Fibroblast of skin of right quadriceps (primary cell): ENCODE data around the gene PRX.
"Not testable (repeated sequence)": the region's sequence is repeated elsewhere in the genome, so short reads cannot be mapped to it uniquely, and the experiment has no call there.

Experiments used
- DNase-seq: peaks from one replicate; pipeline ENCODE4 v3.0.0-alpha.2; 2013

The PRX gene

DNA sequence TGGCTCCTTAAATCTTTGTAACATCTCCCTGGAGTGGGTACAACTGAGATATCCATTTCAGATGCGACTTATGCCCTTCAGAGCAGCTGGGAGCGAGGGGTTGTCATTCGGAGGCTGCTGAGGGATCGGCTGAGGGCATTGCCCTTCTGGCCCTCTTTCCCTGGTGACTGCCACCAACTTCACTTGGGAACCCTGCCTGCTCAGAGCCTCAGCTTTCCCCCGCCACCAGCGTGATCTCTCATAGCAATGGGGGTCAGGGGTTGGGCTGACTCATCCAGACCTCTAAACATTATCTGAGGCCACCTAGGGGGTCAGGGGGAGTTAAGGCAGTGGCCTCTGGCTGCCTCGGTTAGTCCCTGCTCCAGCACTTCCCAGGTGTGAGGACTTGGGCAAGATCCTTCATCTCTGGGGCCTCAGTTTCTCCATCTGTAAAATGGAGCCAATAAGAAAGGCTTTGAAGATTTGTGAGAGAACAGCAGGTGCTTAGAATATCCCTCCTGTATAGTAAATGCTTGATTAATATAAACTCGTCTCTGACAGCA, 1.1 kb downstream of the PRX start:
- DNase-seq = no peak

DNA sequence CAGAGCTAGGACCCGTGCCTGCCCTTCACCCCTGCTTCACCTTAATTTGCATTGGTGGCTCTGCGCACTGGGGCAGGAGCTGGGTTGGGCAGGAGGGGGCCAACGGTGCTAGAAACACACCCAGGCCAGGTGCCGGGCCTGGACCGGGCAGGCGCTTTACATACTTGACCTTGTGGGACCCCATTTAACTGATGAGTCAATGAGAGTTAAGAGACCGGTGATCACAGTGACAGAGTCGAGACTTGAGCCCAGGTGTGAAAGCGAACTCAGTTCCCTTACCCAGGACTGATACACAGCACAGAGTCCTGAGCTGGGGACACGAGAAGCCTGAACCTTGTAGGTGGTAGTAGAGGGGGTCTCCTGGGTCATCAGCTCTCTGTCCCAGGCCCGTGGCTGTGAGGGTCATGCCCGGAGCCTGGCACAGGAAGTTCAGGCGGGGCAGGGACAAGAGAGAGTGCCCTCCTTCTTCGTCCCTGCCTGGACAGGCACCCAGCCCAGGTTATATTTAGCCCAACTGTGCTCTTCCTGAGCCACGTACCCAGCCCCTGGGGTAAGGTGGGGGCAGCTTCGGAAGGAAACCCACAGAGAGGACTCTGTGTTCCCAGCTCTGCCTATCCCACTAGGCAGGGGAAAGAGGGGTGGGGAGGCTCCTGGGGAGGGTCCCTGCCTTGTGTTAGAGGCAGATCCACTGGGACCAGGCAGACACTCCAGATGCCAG, 1.9 kb downstream of the PRX start:
- DNase-seq = no peak

- no peak for DNase-seq
Observed at GRCh38 chr19:40410030-40410389, 3.2 kb downstream of the PRX start.

DNA sequence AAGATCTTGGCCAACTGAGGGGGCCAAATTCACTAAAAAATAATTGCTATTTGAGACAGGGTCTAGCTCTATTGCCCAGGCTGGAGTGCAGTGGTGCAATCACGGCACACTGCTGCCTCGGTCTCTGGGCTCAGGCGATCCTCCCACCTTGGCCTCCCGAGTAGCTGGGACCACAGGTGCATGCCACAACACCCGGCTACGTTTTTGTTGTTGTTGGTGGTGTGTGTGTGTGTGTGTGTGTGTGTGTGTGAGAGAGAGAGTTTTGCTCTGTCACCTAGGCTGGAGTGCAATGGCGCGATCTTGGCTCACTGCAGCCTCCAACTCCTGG, 4.6 kb downstream of the PRX start:
- not testable (repeated sequence) for DNase-seq

DNA sequence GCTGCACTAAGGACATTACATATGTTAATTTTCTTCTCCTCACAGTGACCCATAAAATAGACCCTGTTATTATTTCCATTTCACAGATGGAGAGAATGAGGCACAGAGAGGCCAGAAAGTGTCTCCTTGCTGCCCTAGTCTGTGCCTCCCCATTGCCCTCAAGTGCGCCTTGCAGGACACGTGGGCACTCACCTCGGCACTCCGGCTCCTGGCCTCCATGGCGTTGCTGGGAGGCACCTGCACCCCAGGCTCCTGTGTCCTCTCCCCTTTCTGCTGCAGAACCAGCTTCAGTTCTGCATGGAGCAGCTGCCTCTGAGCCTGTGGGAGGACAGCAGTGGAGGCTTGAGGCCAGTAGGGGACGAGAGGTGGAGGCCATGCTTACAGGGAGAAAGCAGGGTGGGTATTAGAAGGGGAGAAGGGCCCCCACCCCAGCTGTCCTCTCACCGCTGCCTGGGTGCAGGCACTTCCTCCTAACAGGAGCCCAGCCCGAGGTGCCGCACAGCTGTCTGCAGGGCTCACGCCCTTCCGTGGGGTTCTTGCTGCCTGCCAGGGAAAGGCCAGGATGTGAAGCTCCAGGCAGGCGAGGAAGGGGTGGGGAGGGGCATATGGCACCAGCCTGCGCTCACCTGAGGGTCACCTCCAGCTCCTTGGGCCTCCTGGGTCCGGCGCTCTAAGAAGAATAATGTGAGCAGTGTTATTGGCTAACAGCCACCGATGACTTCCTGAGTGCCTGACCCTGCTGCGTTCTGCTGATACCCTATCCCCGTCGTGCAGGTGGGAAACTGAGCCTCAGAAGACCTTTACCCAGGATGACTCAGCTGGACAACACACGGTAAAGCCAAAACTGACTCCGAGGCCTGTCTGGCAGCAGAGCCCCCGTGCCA, 5.2 kb downstream of the PRX start:
- no peak for DNase-seq

DNA sequence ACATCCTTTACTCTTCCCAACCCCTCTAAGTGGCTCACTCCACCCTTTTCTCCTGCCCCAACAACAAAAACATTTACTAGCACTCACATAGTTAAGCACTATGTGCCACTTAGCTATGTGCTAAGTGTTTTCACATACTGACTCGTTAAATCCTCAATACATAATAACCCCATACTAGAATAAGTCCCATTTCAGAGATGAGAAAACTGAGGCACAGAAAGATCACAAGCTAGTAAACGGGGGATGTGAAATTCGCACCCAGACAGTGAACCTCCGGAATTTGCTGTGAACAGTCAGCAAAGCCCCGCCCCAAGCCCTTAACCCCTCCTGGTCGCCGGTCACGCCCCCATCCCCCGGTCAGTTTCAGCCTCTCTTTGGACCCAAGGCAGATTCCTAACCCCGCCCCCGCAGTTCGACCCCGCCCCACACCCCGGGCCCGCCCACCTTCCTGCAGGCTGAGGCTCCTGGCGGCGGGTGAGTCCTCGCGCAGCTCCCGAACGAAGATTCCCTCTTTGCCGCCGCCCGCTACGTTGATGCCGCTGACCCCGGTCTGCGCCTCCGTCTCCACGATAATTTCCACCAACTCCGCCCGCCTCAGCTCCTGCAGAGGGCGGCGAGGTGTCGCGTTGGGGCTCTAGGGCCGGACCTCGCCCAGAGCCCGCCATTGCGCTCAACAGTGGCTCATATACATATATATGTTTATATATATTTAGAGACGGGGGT, 9.8 kb downstream of the PRX start:
- peak; percentile 83 for DNase-seq

GRCh38 chr19:40400559-40400958, 12.6 kb downstream of the PRX start:
- peak; percentile 15 for DNase-seq

- DNase-seq = peak; percentile 35
Observed at GRCh38 chr19:40398417-40399131, 14.6 kb downstream of the PRX start.

GRCh38 chr19:40397568-40397906, 15.6 kb downstream of the PRX start:
- no peak for DNase-seq

DNA sequence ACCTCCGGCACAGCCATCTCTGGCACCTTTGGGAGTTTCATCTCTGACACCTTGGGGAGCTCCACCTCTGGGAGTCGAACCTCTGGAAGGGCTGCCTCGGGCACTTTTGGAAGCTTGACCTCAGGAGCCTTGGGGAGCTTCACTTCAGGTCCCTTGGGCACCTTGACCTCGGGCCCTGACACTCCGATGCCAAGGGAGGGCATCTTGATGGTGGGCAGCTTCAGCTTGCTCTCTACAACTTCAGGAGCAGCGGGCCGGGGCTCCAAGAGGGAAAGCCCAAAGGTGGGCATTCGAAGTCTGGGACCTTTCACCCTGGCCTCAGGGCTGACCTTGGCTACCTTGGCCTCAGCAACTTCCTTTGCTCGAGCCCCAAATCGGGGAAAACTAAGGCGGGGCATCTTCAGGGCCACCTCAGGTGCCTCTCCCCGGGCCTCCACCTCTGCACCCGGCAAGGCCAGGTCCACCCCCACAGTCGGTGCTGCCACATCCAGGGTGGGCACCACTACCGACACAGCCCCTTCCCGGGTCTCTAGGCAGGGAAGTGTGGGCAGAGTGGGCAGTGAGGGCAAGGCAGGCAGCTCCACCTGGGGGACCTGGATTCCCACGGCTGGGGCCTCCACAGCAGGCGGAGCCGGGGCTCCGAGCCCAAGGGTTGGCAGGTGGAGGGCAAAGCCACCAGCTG, 16.2 kb downstream of the PRX start:
- no peak for DNase-seq

- no peak for DNase-seq
Observed at GRCh38 chr19:40395956-40396355, 17.2 kb downstream of the PRX start.

- no peak for DNase-seq
Observed at GRCh38 chr19:40394816-40395210, 18.4 kb downstream of the PRX start.

GRCh38 chr19:40393894-40394815, 19.0 kb downstream of the PRX start:
- no peak for DNase-seq

DNA sequence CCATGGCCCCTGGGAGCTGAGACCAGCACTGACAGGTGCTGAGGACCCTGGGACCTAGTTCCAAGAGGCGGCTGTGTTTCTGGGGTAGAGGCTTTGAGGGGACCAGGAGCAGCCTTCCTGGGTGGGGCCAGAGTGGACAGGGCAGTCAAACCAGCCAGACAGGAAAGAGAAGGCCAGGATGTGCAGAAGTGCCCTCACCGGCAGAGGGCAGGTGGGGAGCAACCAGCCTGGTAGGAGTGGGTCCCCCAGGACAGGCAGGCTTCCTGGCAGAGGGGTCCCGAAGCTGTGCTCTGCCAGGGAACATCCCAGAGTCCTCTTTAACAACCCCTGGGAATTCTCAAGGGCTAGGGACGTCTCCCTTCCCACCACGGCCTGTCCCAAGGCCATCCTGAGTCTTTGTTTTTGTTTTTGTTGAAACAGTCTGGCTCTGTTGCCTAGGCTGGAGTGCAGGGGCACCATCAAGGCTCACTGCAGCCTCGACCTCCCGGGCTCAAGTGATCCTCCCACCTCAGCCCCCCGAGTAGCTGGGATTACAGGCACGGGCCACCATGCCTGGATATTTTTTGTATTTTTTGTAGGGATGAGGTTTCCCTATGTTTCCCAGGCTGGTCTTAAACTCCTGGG, 20.2 kb downstream of the PRX start:
- DNase-seq = no peak

GRCh38 chr19:40392123-40392522, 21.1 kb downstream of the PRX start:
- DNase-seq = no peak

GRCh38 chr19:40390084-40390742, 23.0 kb downstream of the PRX start, which contains the start of gene HIPK4:
Gene HIPK4 (minus strand): TSS chr19:40390181. CDS start chr19:40389902, 279 bp downstream.
- DNase-seq = no peak

GRCh38 chr19:40389404-40390083, 23.6 kb downstream of the PRX start:
- no peak for DNase-seq

- no peak for DNase-seq
Observed at GRCh38 chr19:40388481-40388880, 24.7 kb downstream of the PRX start.

DNA sequence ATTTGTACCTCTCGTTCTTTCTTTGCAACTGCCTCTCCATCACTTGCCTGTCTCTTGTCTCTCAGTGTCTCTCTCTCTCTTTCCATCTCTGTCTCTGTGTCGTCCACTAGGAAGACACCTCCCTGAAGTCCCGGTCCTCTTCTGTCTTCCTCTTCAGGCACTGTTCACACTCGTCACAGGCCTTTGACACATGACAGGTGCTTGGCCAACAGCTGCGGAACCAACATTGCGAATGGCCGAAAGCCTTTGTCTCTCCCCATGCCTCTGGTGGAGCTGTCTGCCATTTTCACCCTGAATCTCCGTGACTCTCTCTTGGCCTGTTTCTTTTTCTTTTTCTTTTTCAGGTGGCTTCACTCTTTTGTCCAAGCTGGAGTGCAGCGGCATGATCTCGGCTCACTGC, 26.0 kb downstream of the PRX start:
- no peak for DNase-seq
